ENCODE measurements around the gene PPP2R2D.
"Not testable (repeated sequence)": the region's sequence is repeated elsewhere in the genome, so short reads cannot be mapped to it uniquely, and the experiment has no call there.

DNA sequence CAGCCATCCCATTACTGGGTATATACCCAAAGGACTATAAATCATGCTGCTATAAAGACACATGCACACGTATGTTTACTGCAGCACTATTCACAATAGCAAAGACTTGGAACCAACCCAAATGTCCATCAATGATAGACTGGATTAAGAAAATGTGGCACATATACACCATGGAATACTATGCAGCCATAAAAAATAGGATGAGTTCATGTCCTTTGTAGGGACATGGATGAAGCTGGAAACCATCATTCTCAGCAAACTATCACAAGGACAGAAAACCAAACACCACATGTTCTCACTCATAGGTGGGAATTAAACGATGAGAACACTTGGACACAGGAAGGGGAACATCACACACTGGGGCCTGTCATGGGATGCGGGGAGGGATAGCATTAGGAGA is 87.0 kb downstream of the PPP2R2D start:
- TF ChIP-seq SUZ12 (IDR thresholded peaks at IDR 0.05; ENCODE audit: extremely low read depth, insufficient read depth, insufficient read length); YY1 (IDR thresholded peaks at IDR 0.05; ENCODE audit: insufficient read depth, insufficient read length); ZNF274 (IDR thresholded peaks at IDR 0.05; ENCODE audit: low read depth, low read length): not testable (repeated sequence)

All from NT2/D1 (cell line).